ENCODE results near the gene DSN1. TPM values are rescaled to one million over a fixed set of nuclear protein-coding genes. Genes with fewer than 3 reads are reported as not detected.

DSN1 gene
- polyA plus RNA-seq, 1 donor (not counting 4 experiments of a cell fraction or from before 2014, with no cell fraction given): 12.7 TPM

GRCh38 chr20:36770680-36771079, 2.9 kb downstream of the DSN1 start:
- Histone ChIP-seq H3K4me1 (ENCODE audit: control insufficient read depth, extremely low read depth, insufficient read depth, low read length) (peaks cover 8% of the 10 kb centered on the region), H2AFZ (ENCODE audit: control insufficient read depth, low read length) (no peak overlapping the region), H3K4me2 (ENCODE audit: control insufficient read depth, extremely low read depth, insufficient read depth, low read depth, low read length) (no peak overlapping the region), H3K9me1 (ENCODE audit: control insufficient read depth, extremely low read depth, insufficient read depth, low read length) (no peaks in the 10 kb centered on the region), H3K9ac (ENCODE audit: control insufficient read depth, extremely low read depth, insufficient read depth, low read length) (no peak overlapping the region), H3K79me2 (ENCODE audit: control insufficient read depth, insufficient read depth, low read length) (peaks cover 9% of the 10 kb centered on the region), H3K9me3 (ENCODE audit: control insufficient read depth, low read depth, low read length) (no peaks in the 10 kb centered on the region), H3K4me3 (ENCODE audit: control insufficient read depth in 2 of 3, extremely low read depth in 1 of 3, insufficient read depth in 2 of 3, low read depth in 1 of 3, low read length in 3 of 3) (no peak overlapping the region), H3K36me3 (ENCODE audit: control insufficient read depth in 2 of 2, extremely low read depth in 1 of 2, insufficient read depth in 2 of 2, low read length in 2 of 2) (no peaks in the 10 kb centered on the region), H3K27me3 (ENCODE audit: control insufficient read depth, extremely low read depth, insufficient read depth, low read length) (no peaks in the 10 kb centered on the region), H4K20me1 (ENCODE audit: control insufficient read depth, extremely low read depth, insufficient read depth, low read length) (no peaks in the 10 kb centered on the region), H3K27ac (ENCODE audit: control insufficient read depth, insufficient read depth, low read length) (no peak overlapping the region)
- dilution Hi-C loops (cut with MboI; ENCODE audit: extremely low pct_ligation_motif_present, low sequenced_read_pairs): no loop called here
- FAIRE-seq: no peak
- no peak for DNase-seq (ENCODE audit: low read depth, low spot score)
- no peak for TF ChIP-seq EZH2 (IDR thresholded peaks at IDR 0.05; ENCODE audit: low read length)
- TF ChIP-seq, protein P1, sequence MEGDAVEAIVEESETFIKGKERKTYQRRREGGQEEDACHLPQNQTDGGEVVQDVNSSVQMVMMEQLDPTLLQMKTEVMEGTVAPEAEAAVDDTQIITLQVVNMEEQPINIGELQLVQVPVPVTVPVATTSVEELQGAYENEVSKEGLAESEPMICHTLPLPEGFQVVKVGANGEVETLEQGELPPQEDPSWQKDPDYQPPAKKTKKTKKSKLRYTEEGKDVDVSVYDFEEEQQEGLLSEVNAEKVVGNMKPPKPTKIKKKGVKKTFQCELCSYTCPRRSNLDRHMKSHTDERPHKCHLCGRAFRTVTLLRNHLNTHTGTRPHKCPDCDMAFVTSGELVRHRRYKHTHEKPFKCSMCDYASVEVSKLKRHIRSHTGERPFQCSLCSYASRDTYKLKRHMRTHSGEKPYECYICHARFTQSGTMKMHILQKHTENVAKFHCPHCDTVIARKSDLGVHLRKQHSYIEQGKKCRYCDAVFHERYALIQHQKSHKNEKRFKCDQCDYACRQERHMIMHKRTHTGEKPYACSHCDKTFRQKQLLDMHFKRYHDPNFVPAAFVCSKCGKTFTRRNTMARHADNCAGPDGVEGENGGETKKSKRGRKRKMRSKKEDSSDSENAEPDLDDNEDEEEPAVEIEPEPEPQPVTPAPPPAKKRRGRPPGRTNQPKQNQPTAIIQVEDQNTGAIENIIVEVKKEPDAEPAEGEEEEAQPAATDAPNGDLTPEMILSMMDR (optimal IDR thresholded peaks at IDR 0.05 in 1 of 3, IDR thresholded peaks at IDR 0.05 in 1 of 3, conservative IDR thresholded peaks at IDR 0.05 in 1 of 3; ENCODE audit: extremely low read depth in 1 of 3, insufficient read depth in 2 of 3, low read length in 3 of 3): no peak

- H3K27me3 ChIP-seq (ENCODE audit: control insufficient read depth, extremely low read depth, insufficient read depth, low read length): no peaks in the 10 kb centered on the region
- H3K4me3 ChIP-seq (ENCODE audit: control insufficient read depth in 2 of 3, extremely low read depth in 1 of 3, insufficient read depth in 2 of 3, low read depth in 1 of 3, low read length in 3 of 3): no peak overlapping the region
- H4K20me1 ChIP-seq (ENCODE audit: control insufficient read depth, extremely low read depth, insufficient read depth, low read length): no peaks in the 10 kb centered on the region
- H3K9me1 ChIP-seq (ENCODE audit: control insufficient read depth, extremely low read depth, insufficient read depth, low read length): no peaks in the 10 kb centered on the region
- FAIRE-seq (no peak), DNase-seq (ENCODE audit: low read depth, low spot score) (no peak)
- H3K36me3 ChIP-seq (ENCODE audit: control insufficient read depth in 2 of 2, extremely low read depth in 1 of 2, insufficient read depth in 2 of 2, low read length in 2 of 2): no peaks in the 10 kb centered on the region
- no peak overlapping the region for H3K4me2 ChIP-seq (ENCODE audit: control insufficient read depth, extremely low read depth, insufficient read depth, low read depth, low read length)
- peaks cover 8% of the 10 kb centered on the region for H3K4me1 ChIP-seq (ENCODE audit: control insufficient read depth, extremely low read depth, insufficient read depth, low read length)
- H3K9ac ChIP-seq (ENCODE audit: control insufficient read depth, extremely low read depth, insufficient read depth, low read length): no peak overlapping the region
- H3K9me3 ChIP-seq (ENCODE audit: control insufficient read depth, low read depth, low read length): no peaks in the 10 kb centered on the region
- H2AFZ ChIP-seq (ENCODE audit: control insufficient read depth, low read length): no peak overlapping the region
- dilution Hi-C loops (cut with MboI; ENCODE audit: extremely low pct_ligation_motif_present, low sequenced_read_pairs): no loop called here
- H3K27ac ChIP-seq (ENCODE audit: control insufficient read depth, insufficient read depth, low read length): no peak overlapping the region
- H3K79me2 ChIP-seq (ENCODE audit: control insufficient read depth, insufficient read depth, low read length): peaks cover 9% of the 10 kb centered on the region
- no peak for TF ChIP-seq EZH2 (IDR thresholded peaks at IDR 0.05; ENCODE audit: low read length)
- TF ChIP-seq, protein P1 (optimal IDR thresholded peaks at IDR 0.05 in 1 of 3, IDR thresholded peaks at IDR 0.05 in 1 of 3, conservative IDR thresholded peaks at IDR 0.05 in 1 of 3; ENCODE audit: extremely low read depth in 1 of 3, insufficient read depth in 2 of 3, low read length in 3 of 3): no peak
Measured at GRCh38 chr20:36768768-36769430, 4.7 kb downstream of the DSN1 start.
